ENCODE measurements around the gene S100A1. TPM values are rescaled to one million over a fixed set of nuclear protein-coding genes. Genes with fewer than 3 reads are reported as not detected.
A peak's percentile ranks its signal among the peaks of the same experiment; 100 is the strongest.

Gene S100A1
- total RNA-seq, 1 donor from 2014 or later, result 1.2 TPM

GRCh38 chr1:153626904-153627714 lies 1.1 kb upstream of the S100A1 start, which contains the start of gene S100A13:
Gene S100A13 (minus strand): TSS chr1:153627505. CDS start chr1:153626472, 1,033 bp downstream.
- Mint-ChIP-seq H3K27ac (ENCODE audit: unreplicated experiment) (peak within 1 kb of the TSS; percentile 97), H3K4me3 (ENCODE audit: unreplicated experiment) (peak within 1 kb of the TSS; percentile 86), H3K36me3 (ENCODE audit: low read depth) (peaks cover 11% of the 10 kb centered on the region), H3K4me1 (ENCODE audit: low read depth) (peaks cover 76% of the 10 kb centered on the region), H3K27me3 (ENCODE audit: low read depth) (no peaks in the 10 kb centered on the region), H3K9me3 (ENCODE audit: low read depth) (no peaks in the 10 kb centered on the region)
- DNase-seq (ENCODE audit: low spot score), result peak; percentile 92
- TF ChIP-seq CTCF (IDR thresholded peaks at IDR 0.05), result peak; percentile 86

- no peak for TF ChIP-seq CTCF (IDR thresholded peaks at IDR 0.05)
- Mint-ChIP-seq H3K27ac (ENCODE audit: unreplicated experiment) (peak overlapping the region; percentile 14), H3K4me3 (ENCODE audit: unreplicated experiment) (no peak overlapping the region), H3K9me3 (ENCODE audit: low read depth) (no peaks in the 10 kb centered on the region), H3K36me3 (ENCODE audit: low read depth) (peaks cover 5% of the 10 kb centered on the region), H3K27me3 (ENCODE audit: low read depth) (no peaks in the 10 kb centered on the region), H3K4me1 (ENCODE audit: low read depth) (peaks cover 81% of the 10 kb centered on the region)
- DNase-seq (ENCODE audit: low spot score), result peak; percentile 60
These were observed 556 bp downstream of the S100A1 start for GRCh38 chr1:153628638-153629342.

GRCh38 chr1:153629343-153629665 lies 1.1 kb downstream of the S100A1 start:
- H3K36me3 Mint-ChIP-seq (ENCODE audit: low read depth), result peaks cover under 1% of the 10 kb centered on the region
- H3K4me1 Mint-ChIP-seq (ENCODE audit: low read depth), result peaks cover 80% of the 10 kb centered on the region
- no peak overlapping the region for H3K4me3 Mint-ChIP-seq (ENCODE audit: unreplicated experiment)
- TF ChIP-seq CTCF (IDR thresholded peaks at IDR 0.05), result no peak
- no peaks in the 10 kb centered on the region for H3K9me3 Mint-ChIP-seq (ENCODE audit: low read depth)
- H3K27ac Mint-ChIP-seq (ENCODE audit: unreplicated experiment), result peak overlapping the region; percentile 81
- no peaks in the 10 kb centered on the region for H3K27me3 Mint-ChIP-seq (ENCODE audit: low read depth)
- peak; percentile 64 for DNase-seq (ENCODE audit: low spot score)

GRCh38 chr1:153629971-153630370 lies 1.7 kb downstream of the S100A1 start:
- no peak for TF ChIP-seq CTCF (IDR thresholded peaks at IDR 0.05)
- peak overlapping the region; percentile 81 for H3K27ac Mint-ChIP-seq (ENCODE audit: unreplicated experiment)
- peaks cover 78% of the 10 kb centered on the region for H3K4me1 Mint-ChIP-seq (ENCODE audit: low read depth)
- no peak overlapping the region for H3K4me3 Mint-ChIP-seq (ENCODE audit: unreplicated experiment)
- no peaks in the 10 kb centered on the region for H3K9me3 Mint-ChIP-seq (ENCODE audit: low read depth)
- H3K36me3 Mint-ChIP-seq (ENCODE audit: low read depth), result peaks cover 2% of the 10 kb centered on the region
- H3K27me3 Mint-ChIP-seq (ENCODE audit: low read depth), result no peaks in the 10 kb centered on the region
- DNase-seq (ENCODE audit: low spot score), result peak; percentile 64

GRCh38 chr1:153630384-153630783 lies 2.1 kb downstream of the S100A1 start:
- DNase-seq (ENCODE audit: low spot score), result peak; percentile 77
- no peaks in the 10 kb centered on the region for H3K27me3 Mint-ChIP-seq (ENCODE audit: low read depth)
- no peak for TF ChIP-seq CTCF (IDR thresholded peaks at IDR 0.05)
- peaks cover 76% of the 10 kb centered on the region for H3K4me1 Mint-ChIP-seq (ENCODE audit: low read depth)
- no peak overlapping the region for H3K4me3 Mint-ChIP-seq (ENCODE audit: unreplicated experiment)
- peaks cover 4% of the 10 kb centered on the region for H3K36me3 Mint-ChIP-seq (ENCODE audit: low read depth)
- H3K27ac Mint-ChIP-seq (ENCODE audit: unreplicated experiment), result peak overlapping the region; percentile 81
- H3K9me3 Mint-ChIP-seq (ENCODE audit: low read depth), result no peaks in the 10 kb centered on the region
